Adrenal gland (tissue), 5 donors: Measurements from ENCODE around the gene RNF227.

Source experiments
- CTCF ChIP-seq, 6 experiments: fragments of 450-650 bp in 4 of 6; fragments of 200-600 bp in 2 of 6; sonication (generic) in 1 of 6; IDR thresholded peaks; 1 replicate in 5 of 6; 2 replicates in 1 of 6; pipeline versions ENCODE4 v1.5.1 to v1.8.0; 2016 to 2021; ENCODE audit warnings: antibody characterized with exemption in 6 of 6, mild to moderate bottlenecking in 2 of 6, moderate library complexity in 1 of 6
- POLR2A ChIP-seq, 2 donors: fragments of 450-650 bp; IDR thresholded peaks; one replicate each; pipeline ENCODE4 v1.6.1; 2017; ENCODE audit warnings: antibody characterized with exemption in 2 of 2, mild to moderate bottlenecking in 2 of 2, moderate library complexity in 1 of 2
- donor health status: DM: no; HTN: no; CAD: no.

- TF ChIP-seq CTCF (IDR thresholded peaks at IDR 0.05), result no peak
- no peak for TF ChIP-seq POLR2A (IDR thresholded peaks at IDR 0.05)
These were observed 11.5 kb upstream of the RNF227 start for GRCh38 chr17:7927596-7927995.
